HAP-1 (cell line): ENCODE results near the gene TRIM2.

Experiments
- DNase-seq, 2 experiments: peaks; one replicate each; pipeline ENCODE4 v3.0.0-alpha.2; 2016 to 2020; ENCODE audit warnings: low spot score in 2 of 2
- H3K27me3 ChIP-seq: fragments of 250-450 bp; sonication (Bioruptor Pico); 2 replicates; pipeline ENCODE4 v1.5.1; 2020; ENCODE audit warnings: low read depth, mild to moderate bottlenecking, moderate library complexity
- H3K36me3 ChIP-seq: fragments of 250-450 bp; sonication (Bioruptor Pico); replicated peaks from 2 replicates; pipeline ENCODE4 v1.5.1; 2020; ENCODE audit warnings: mild to moderate bottlenecking
- H3K4me1 ChIP-seq: fragments of 250-450 bp; sonication (Bioruptor Pico); 2 replicates; pipeline ENCODE4 v1.5.1; 2020; ENCODE audit warnings: mild to moderate bottlenecking
- H3K4me3 ChIP-seq: fragments of 250-450 bp; sonication (Bioruptor Pico); 2 replicates; pipeline ENCODE4 v1.5.1; 2020; ENCODE audit warnings: mild to moderate bottlenecking, moderate library complexity
- H3K9me3 ChIP-seq: fragments of 250-450 bp; sonication (Bioruptor Pico); 2 replicates; pipeline ENCODE4 v1.5.1; 2020; ENCODE audit warnings: mild to moderate bottlenecking, moderate library complexity
- in situ Hi-C: fragments of 300-500 bp; cut with MboI; formaldehyde crosslinking; loops from 3 replicates; pipeline ENCODE4 v1.14.3; 2020; ENCODE audit warnings: low sequenced_read_pairs, inconsistent platforms, mixed read lengths

Gene TRIM2

GRCh38 chr4:153221783-153222706 lies 17.8 kb downstream of the TRIM2 start:
- DNase-seq, result peak; percentile 87 to 90
- Histone ChIP-seq H3K36me3 (0 out of 2 replicates have a peak, but pooled peaks cover 3% of the 10 kb centered on the region), H3K4me3 (peak overlapping the region; percentile 43), H3K9me3 (no peaks in the 10 kb centered on the region), H3K27me3 (no peaks in the 10 kb centered on the region), H3K4me1 (peaks cover 36% of the 10 kb centered on the region)
- in situ Hi-C loops, result no loop called here

GRCh38 chr4:153222707-153223426 lies 18.6 kb downstream of the TRIM2 start:
- Histone ChIP-seq H3K4me3 (peak overlapping the region; percentile 43), H3K4me1 (peaks cover 40% of the 10 kb centered on the region), H3K36me3 (0 out of 2 replicates have a peak, but pooled peaks cover 3% of the 10 kb centered on the region), H3K9me3 (no peaks in the 10 kb centered on the region), H3K27me3 (no peaks in the 10 kb centered on the region)
- peak; percentile 15 to 65 for DNase-seq
- in situ Hi-C loops, result no loop called here

GRCh38 chr4:153223427-153223801 lies 19.2 kb downstream of the TRIM2 start:
- Histone ChIP-seq H3K36me3 (0 out of 2 replicates have a peak, but pooled peaks cover 3% of the 10 kb centered on the region), H3K4me3 (peak overlapping the region; percentile 43), H3K4me1 (peaks cover 45% of the 10 kb centered on the region), H3K9me3 (no peaks in the 10 kb centered on the region), H3K27me3 (no peaks in the 10 kb centered on the region)
- in situ Hi-C loops, result no loop called here
- peak in 1 of 2 experiments; percentile 8 for DNase-seq

GRCh38 chr4:153223930-153224329 lies 19.7 kb downstream of the TRIM2 start:
- Histone ChIP-seq H3K36me3 (0 out of 2 replicates have a peak, but pooled peaks cover 3% of the 10 kb centered on the region), H3K27me3 (no peaks in the 10 kb centered on the region), H3K4me3 (peak overlapping the region; percentile 43), H3K9me3 (no peaks in the 10 kb centered on the region), H3K4me1 (peaks cover 45% of the 10 kb centered on the region)
- in situ Hi-C loops, result no loop called here
- DNase-seq, result peak; percentile 63 to 87

- in situ Hi-C loops, result no loop called here
- no peak for DNase-seq
- Histone ChIP-seq H3K36me3 (0 out of 2 replicates have a peak, but pooled peaks cover 3% of the 10 kb centered on the region), H3K27me3 (no peaks in the 10 kb centered on the region), H3K4me3 (no peak overlapping the region), H3K4me1 (peaks cover 46% of the 10 kb centered on the region), H3K9me3 (no peaks in the 10 kb centered on the region)
These were observed 20.2 kb downstream of the TRIM2 start for GRCh38 chr4:153224474-153224873.

GRCh38 chr4:153227469-153228075 lies 23.3 kb downstream of the TRIM2 start:
- 0 out of 2 replicates have a peak, but pooled peaks cover 3% of the 10 kb centered on the region for H3K36me3 ChIP-seq
- H3K4me1 ChIP-seq, result peaks cover 46% of the 10 kb centered on the region
- peak; percentile 91 to 100 for DNase-seq
- H3K4me3 ChIP-seq, result no peak overlapping the region
- H3K27me3 ChIP-seq, result no peaks in the 10 kb centered on the region
- no peaks in the 10 kb centered on the region for H3K9me3 ChIP-seq
- in situ Hi-C loops, result no loop called here

GRCh38 chr4:153228512-153229140 lies 24.4 kb downstream of the TRIM2 start:
- Histone ChIP-seq H3K4me1 (peaks cover 57% of the 10 kb centered on the region), H3K9me3 (no peaks in the 10 kb centered on the region), H3K27me3 (no peaks in the 10 kb centered on the region), H3K4me3 (no peak overlapping the region), H3K36me3 (0 out of 2 replicates have a peak, but pooled peaks cover 3% of the 10 kb centered on the region)
- no peak for DNase-seq
- in situ Hi-C loops, result no loop called here

- in situ Hi-C loops, result no loop called here
- H3K4me1 ChIP-seq, result peaks cover 60% of the 10 kb centered on the region
- H3K27me3 ChIP-seq, result no peaks in the 10 kb centered on the region
- no peak overlapping the region for H3K4me3 ChIP-seq
- no peaks in the 10 kb centered on the region for H3K9me3 ChIP-seq
- 0 out of 2 replicates have a peak, but pooled peaks cover 3% of the 10 kb centered on the region for H3K36me3 ChIP-seq
- no peak for DNase-seq
These were observed 25.3 kb downstream of the TRIM2 start for GRCh38 chr4:153229545-153229944.

GRCh38 chr4:153232768-153233167 lies 28.5 kb downstream of the TRIM2 start:
- in situ Hi-C loops, result no loop called here
- no peak overlapping the region for H3K4me3 ChIP-seq
- peak; percentile 60 to 77 for DNase-seq
- H3K4me1 ChIP-seq, result peaks cover 37% of the 10 kb centered on the region
- peaks cover 2% of the 10 kb centered on the region; the same call in 1 of the 2 replicates for H3K36me3 ChIP-seq
- H3K27me3 ChIP-seq, result no peaks in the 10 kb centered on the region
- no peaks in the 10 kb centered on the region for H3K9me3 ChIP-seq

- Histone ChIP-seq H3K9me3 (no peaks in the 10 kb centered on the region), H3K27me3 (no peaks in the 10 kb centered on the region), H3K36me3 (peaks cover 12% of the 10 kb centered on the region), H3K4me3 (no peak overlapping the region), H3K4me1 (peaks cover 26% of the 10 kb centered on the region)
- in situ Hi-C loops, result no loop called here
- no peak for DNase-seq
These were observed 29.6 kb downstream of the TRIM2 start for GRCh38 chr4:153233761-153234371.

GRCh38 chr4:153234885-153235284 lies 30.6 kb downstream of the TRIM2 start:
- Histone ChIP-seq H3K4me3 (no peak overlapping the region), H3K9me3 (no peaks in the 10 kb centered on the region), H3K4me1 (peaks cover 24% of the 10 kb centered on the region), H3K27me3 (no peaks in the 10 kb centered on the region), H3K36me3 (peaks cover 12% of the 10 kb centered on the region)
- no peak for DNase-seq
- in situ Hi-C loops, result no loop called here

GRCh38 chr4:153238135-153238919 lies 34.1 kb downstream of the TRIM2 start:
- no peaks in the 10 kb centered on the region for H3K9me3 ChIP-seq
- no peak overlapping the region for H3K4me3 ChIP-seq
- in situ Hi-C loops, result no loop called here
- no peak for DNase-seq
- H3K36me3 ChIP-seq, result peaks cover 22% of the 10 kb centered on the region
- peaks cover 33% of the 10 kb centered on the region for H3K4me1 ChIP-seq
- H3K27me3 ChIP-seq, result no peaks in the 10 kb centered on the region
